HTERT RPE-1 (cell line): ENCODE results near the gene CREB3L1.

Source experiments
- in situ Hi-C: fragments of 300-500 bp; cut with MboI; formaldehyde crosslinking; loops from 4 replicates; pipeline ENCODE4 v1.14.3; 2020; ENCODE audit warnings: low sequenced_read_pairs

The CREB3L1 gene

GRCh38 chr11:46272816-46273427 is 4.5 kb upstream of the CREB3L1 start:
- in situ Hi-C loops, result no loop called here

- in situ Hi-C loops, result no loop called here
Measured at GRCh38 chr11:46273511-46274205, 3.8 kb upstream of the CREB3L1 start.

- in situ Hi-C loops, result no loop called here
Measured at GRCh38 chr11:46275964-46276641, 1.4 kb upstream of the CREB3L1 start.

GRCh38 chr11:46277313-46277621 is 195 bp upstream of the CREB3L1 start:
- in situ Hi-C loops, result no loop called here

GRCh38 chr11:46278387-46279125 is 1.1 kb downstream of the CREB3L1 start:
- in situ Hi-C loops, result no loop called here

GRCh38 chr11:46279126-46280099 is 2.0 kb downstream of the CREB3L1 start:
- in situ Hi-C loops, result no loop called here

GRCh38 chr11:46280706-46281105 is 3.2 kb downstream of the CREB3L1 start:
- in situ Hi-C loops, result no loop called here

GRCh38 chr11:46281371-46281831 is 3.9 kb downstream of the CREB3L1 start:
- in situ Hi-C loops, result no loop called here

- in situ Hi-C loops, result no loop called here
Measured at GRCh38 chr11:46285173-46285572, 7.7 kb downstream of the CREB3L1 start.

GRCh38 chr11:46285594-46286033 is 8.2 kb downstream of the CREB3L1 start:
- in situ Hi-C loops, result no loop called here

GRCh38 chr11:46286789-46287188 is 9.3 kb downstream of the CREB3L1 start:
- in situ Hi-C loops, result no loop called here

- in situ Hi-C loops, result no loop called here
Measured at GRCh38 chr11:46288451-46288850, 11.0 kb downstream of the CREB3L1 start.

GRCh38 chr11:46290011-46290410 is 12.5 kb downstream of the CREB3L1 start:
- in situ Hi-C loops, result no loop called here

GRCh38 chr11:46290598-46291309 is 13.3 kb downstream of the CREB3L1 start:
- in situ Hi-C loops, result no loop called here

GRCh38 chr11:46291441-46292150 is 14.1 kb downstream of the CREB3L1 start:
- in situ Hi-C loops, result no loop called here

- in situ Hi-C loops, result no loop called here
Measured at GRCh38 chr11:46293066-46293465, 15.6 kb downstream of the CREB3L1 start.

- in situ Hi-C loops, result no loop called here
Measured at GRCh38 chr11:46293641-46294103, 16.2 kb downstream of the CREB3L1 start.

GRCh38 chr11:46294365-46295309 is 17.2 kb downstream of the CREB3L1 start:
- in situ Hi-C loops, result no loop called here
